Esophagus muscularis mucosa (tissue), 4 donors: ENCODE measurements around the gene APH1A. TPM values are rescaled to one million over a fixed set of nuclear protein-coding genes. Genes with fewer than 3 reads are reported as not detected.

Source experiments
- DNase-seq: peaks from one replicate; pipeline ENCODE4 v3.0.0-alpha.2; 2017; ENCODE audit errors: extremely low spot score
- H3K27ac ChIP-seq, 4 donors: fragments of 200-600 bp; sonication (generic); replicated peaks in 1 of 4; 1 replicate in 3 of 4; 2 replicates in 1 of 4; pipeline ENCODE4 v1.5.1; 2016 to 2019; ENCODE audit warnings: mild to moderate bottlenecking in 1 of 4
- H3K27me3 ChIP-seq, 4 donors: fragments of 200-600 bp; sonication (generic); one replicate each; pipeline versions ENCODE4 v1.5.1 to v1.6.0; 2016 to 2019
- H3K36me3 ChIP-seq, 4 donors: fragments of 200-600 bp; sonication (generic); one replicate each; pipeline ENCODE4 v1.5.1; 2016 to 2019
- H3K4me1 ChIP-seq, 4 donors: fragments of 200-600 bp; sonication (generic); one replicate each; pipeline ENCODE4 v1.5.1; 2016 to 2019
- H3K4me3 ChIP-seq, 4 donors: fragments of 200-600 bp; sonication (generic); 1 replicate in 2 of 4; 2 replicates in 2 of 4; pipeline ENCODE4 v1.5.1; 2016 to 2019; ENCODE audit warnings: mild to moderate bottlenecking in 4 of 4, moderate library complexity in 1 of 4
- H3K9me3 ChIP-seq, 4 donors: fragments of 200-600 bp; sonication (generic); 1 replicate in 3 of 4; 2 replicates in 1 of 4; pipeline ENCODE4 v1.5.1; 2016 to 2019
- EP300 ChIP-seq: sonication (generic); formaldehyde crosslinking; IDR thresholded peaks from one replicate; pipeline ENCODE4 v1.6.1; 2017; ENCODE audit warnings: antibody characterized with exemption
- POLR2A ChIP-seq: fragments of 450-650 bp; IDR thresholded peaks from one replicate; pipeline ENCODE4 v1.6.1; 2017; ENCODE audit warnings: antibody characterized with exemption, moderate library complexity, mild to moderate bottlenecking, low read depth
- POLR2AphosphoS5 ChIP-seq, 2 donors: sonication (generic); formaldehyde crosslinking; IDR thresholded peaks; one replicate each; pipeline ENCODE4 v1.6.1; 2017; ENCODE audit warnings: antibody characterized with exemption in 2 of 2
- WGBS: methylation state at CpG from one replicate; pipeline ENCODE4 v1.1.5; 2018; 5-methylcytosine and 5-hydroxymethylcytosine counted together
- intact Hi-C: fragments of 100-400 bp; cut with DNase I; formaldehyde crosslinking; loops from one replicate; pipeline ENCODE4 v1.15.1; 2023
- total RNA-seq, 4 donors: library from RNA; depleted of rRNA; stranded (reverse); fragments of >200 nt; gene quantifications; one replicate each; pipeline versions ENCODE4 v1.1.0 to v1.2.1, GENCODE V29; 2016
- TF ChIP-seq, protein P1 (sequence below), 3 experiments: fragments of 200-600 bp in 2 of 3; fragments of 450-650 bp in 1 of 3; sonication (generic) in 2 of 3; IDR thresholded peaks; one replicate each; pipeline ENCODE4 v1.5.1; 2017 to 2019; ENCODE audit warnings: antibody characterized with exemption in 3 of 3, mild to moderate bottlenecking in 2 of 3, moderate library complexity in 1 of 3

Gene APH1A
- total RNA-seq, 4 donors from 2014 or later: 36.1 to 63.5 (median 49.7) TPM

DNA sequence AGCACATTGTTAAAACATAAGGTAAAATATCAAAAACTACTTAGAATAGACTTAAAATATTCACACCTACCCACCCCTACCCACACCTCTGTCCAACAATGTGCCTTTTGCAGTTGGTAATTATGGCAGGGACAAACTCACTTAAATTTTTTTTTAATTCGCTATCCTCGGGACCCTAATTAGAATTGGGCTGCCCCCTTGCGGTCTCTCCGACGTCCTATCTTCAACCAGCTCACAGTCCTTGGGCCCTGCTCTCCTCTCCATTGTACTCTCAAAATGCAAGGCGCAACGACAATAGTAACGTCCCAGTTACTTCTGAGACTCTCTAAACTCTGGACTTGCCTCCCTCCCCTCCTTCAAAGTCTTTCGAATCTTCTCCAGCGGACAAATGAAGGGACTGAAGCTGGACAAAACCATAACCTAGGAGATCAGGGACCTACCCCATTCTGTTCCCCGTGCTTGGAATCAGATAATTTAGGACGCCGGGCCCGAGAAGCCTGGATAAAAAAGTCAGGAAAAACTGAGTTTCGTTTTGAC lies 12.5 kb upstream of the APH1A start:
- H3K27me3 ChIP-seq: no peaks in the 10 kb centered on the region
- H3K27ac ChIP-seq: peak overlapping the region; percentile 91 to 96 (median 95)
- WGBS: 4% methylated on average over 15 of the region's 15 CpGs

GRCh38 chr1:150280138-150280707 lies 11.4 kb upstream of the APH1A start:
- 87% methylated on average over 6 of the region's 6 CpGs for WGBS
- TF ChIP-seq, protein P1, sequence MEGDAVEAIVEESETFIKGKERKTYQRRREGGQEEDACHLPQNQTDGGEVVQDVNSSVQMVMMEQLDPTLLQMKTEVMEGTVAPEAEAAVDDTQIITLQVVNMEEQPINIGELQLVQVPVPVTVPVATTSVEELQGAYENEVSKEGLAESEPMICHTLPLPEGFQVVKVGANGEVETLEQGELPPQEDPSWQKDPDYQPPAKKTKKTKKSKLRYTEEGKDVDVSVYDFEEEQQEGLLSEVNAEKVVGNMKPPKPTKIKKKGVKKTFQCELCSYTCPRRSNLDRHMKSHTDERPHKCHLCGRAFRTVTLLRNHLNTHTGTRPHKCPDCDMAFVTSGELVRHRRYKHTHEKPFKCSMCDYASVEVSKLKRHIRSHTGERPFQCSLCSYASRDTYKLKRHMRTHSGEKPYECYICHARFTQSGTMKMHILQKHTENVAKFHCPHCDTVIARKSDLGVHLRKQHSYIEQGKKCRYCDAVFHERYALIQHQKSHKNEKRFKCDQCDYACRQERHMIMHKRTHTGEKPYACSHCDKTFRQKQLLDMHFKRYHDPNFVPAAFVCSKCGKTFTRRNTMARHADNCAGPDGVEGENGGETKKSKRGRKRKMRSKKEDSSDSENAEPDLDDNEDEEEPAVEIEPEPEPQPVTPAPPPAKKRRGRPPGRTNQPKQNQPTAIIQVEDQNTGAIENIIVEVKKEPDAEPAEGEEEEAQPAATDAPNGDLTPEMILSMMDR (IDR thresholded peaks at IDR 0.05): no peak
- TF ChIP-seq POLR2AphosphoS5 (IDR thresholded peaks at IDR 0.05) (no peak), EP300 (no peak), POLR2A (no peak)
- peak overlapping the region; percentile 91 to 96 (median 95) for H3K27ac ChIP-seq

More for the DNA sequence above, 12.5 kb upstream of the APH1A start:
- intact Hi-C loops: loop anchor here (2.0 kb wide), 1 partner anchor 24 kb away; the partner anchor contains the start of gene CA14
- peaks cover 23 to 49% (median 46%) of the 10 kb centered on the region in 4 donors for H3K4me1 ChIP-seq
- H3K36me3 ChIP-seq: peaks cover 2 to 21% (median 11%) of the 10 kb centered on the region in 4 donors
- H3K9me3 ChIP-seq: no peaks in the 10 kb centered on the region
- DNase-seq: peak; percentile 94
- TF ChIP-seq POLR2A: peak; percentile 5
- TF ChIP-seq, protein P1 (IDR thresholded peaks at IDR 0.05): peak; percentile 74 to 85 (median 74)
- TF ChIP-seq POLR2AphosphoS5 (IDR thresholded peaks at IDR 0.05): no peak
- H3K4me3 ChIP-seq: peak overlapping the region; percentile 62 to 77 (median 69)

DNA sequence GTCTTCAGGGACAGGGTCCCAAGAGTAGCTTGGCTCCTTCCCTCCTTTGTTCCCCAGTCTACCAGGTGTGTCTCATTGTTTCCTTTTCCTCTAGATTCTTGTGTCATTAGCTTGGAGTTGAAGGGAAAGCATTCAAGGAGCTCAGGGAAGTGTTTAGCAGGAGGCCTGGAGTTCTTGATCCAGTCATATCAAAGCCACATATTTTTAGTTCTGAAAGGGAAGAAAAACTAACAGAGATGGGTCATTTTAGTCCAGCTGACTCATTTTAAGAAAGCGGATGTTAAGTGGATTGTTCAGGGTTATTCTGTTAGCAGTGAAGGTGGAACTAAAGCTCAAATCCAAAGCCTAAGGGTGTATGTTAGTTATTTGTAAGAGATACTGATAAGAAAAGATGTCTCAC lies 4.5 kb upstream of the APH1A start:
- Histone ChIP-seq H3K27ac (peak overlapping the region; percentile 46 to 75 (median 74)), H3K4me3 (peak overlapping the region; percentile 34 to 41 (median 37)), H3K27me3 (no peaks in the 10 kb centered on the region), H3K36me3 (peaks cover 0 to 9% (median 0%) of the 10 kb centered on the region in 4 donors), H3K9me3 (no peaks in the 10 kb centered on the region), H3K4me1 (peaks cover 23 to 34% (median 33%) of the 10 kb centered on the region in 4 donors)
- DNase-seq: no peak
- intact Hi-C loops: no loop called here
- TF ChIP-seq POLR2AphosphoS5 (IDR thresholded peaks at IDR 0.05) (no peak), EP300 (no peak), POLR2A (no peak)
- TF ChIP-seq, protein P1 (IDR thresholded peaks at IDR 0.05): no peak
- 39% methylated on average over 1 of the region's 1 CpG for WGBS

More at GRCh38 chr1:150280138-150280707, 11.4 kb upstream of the APH1A start:
- Histone ChIP-seq H3K9me3 (no peaks in the 10 kb centered on the region), H3K36me3 (peaks cover 0 to 12% (median 7%) of the 10 kb centered on the region in 4 donors), H3K27me3 (no peaks in the 10 kb centered on the region), H3K4me1 (peaks cover 23 to 47% (median 44%) of the 10 kb centered on the region in 4 donors), H3K4me3 (no peak overlapping the region)
- intact Hi-C loops: loop anchor here (2.0 kb wide), 1 partner anchor 23 kb away; the partner anchor contains the start of gene CA14
- no peak for DNase-seq

- Histone ChIP-seq H3K36me3 (peaks cover 9 to 14% (median 12%) of the 10 kb centered on the region in 4 donors), H3K4me3 (no peak overlapping the region), H3K9me3 (no peaks in the 10 kb centered on the region), H3K27ac (peak overlapping the region; percentile 46 to 75 (median 74)), H3K27me3 (no peaks in the 10 kb centered on the region), H3K4me1 (peaks cover 35 to 53% (median 49%) of the 10 kb centered on the region in 4 donors)
- intact Hi-C loops: no loop called here
- TF ChIP-seq POLR2AphosphoS5 (IDR thresholded peaks at IDR 0.05): no peak
- TF ChIP-seq, protein P1 (IDR thresholded peaks at IDR 0.05): no peak
- TF ChIP-seq POLR2A: no peak
- TF ChIP-seq EP300: no peak
- no peak for DNase-seq
- 90% methylated on average over 6 of the region's 7 CpGs for WGBS
These were observed 2.6 kb upstream of the APH1A start for GRCh38 chr1:150271291-150271959.
